ENCODE data around the gene IFT25.
A peak's percentile ranks its signal among the peaks of the same experiment; 100 is the strongest.

The IFT25 gene

DNA sequence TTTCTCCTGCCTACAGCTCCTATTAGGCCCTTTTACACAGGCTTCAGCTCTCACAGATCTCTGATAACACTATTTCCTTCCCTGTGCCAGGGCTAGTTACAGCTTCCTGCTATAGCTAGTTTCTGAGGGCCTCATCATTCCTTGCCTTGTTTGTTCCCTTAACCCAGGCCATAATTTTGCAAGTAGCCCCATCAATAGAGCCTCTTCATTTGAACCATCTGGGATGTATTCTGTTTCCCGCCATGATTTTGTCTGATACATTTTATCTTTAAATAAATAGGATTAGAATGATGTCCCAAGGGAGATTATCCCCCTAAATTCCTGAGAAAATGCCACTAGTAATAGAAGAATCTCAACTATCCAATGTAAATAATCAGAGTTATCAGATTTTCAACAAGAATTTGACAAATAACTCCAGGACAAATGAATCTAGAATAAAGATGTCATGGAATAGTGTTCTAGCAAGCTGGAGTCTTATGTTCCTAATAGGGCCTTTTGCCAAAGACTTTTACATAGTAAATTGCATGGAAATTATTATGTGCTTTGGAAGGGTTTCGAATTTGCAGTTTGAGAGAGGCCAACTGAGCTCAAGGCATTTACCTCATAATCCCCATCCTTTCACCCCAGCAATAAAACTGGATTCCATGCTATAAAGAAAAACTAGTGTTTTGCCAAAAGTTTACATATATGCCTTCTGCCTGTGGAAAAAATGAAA is 16.1 kb downstream of the IFT25 start:
- no peak for DNase-seq (ENCODE audit: low read depth)

DNA sequence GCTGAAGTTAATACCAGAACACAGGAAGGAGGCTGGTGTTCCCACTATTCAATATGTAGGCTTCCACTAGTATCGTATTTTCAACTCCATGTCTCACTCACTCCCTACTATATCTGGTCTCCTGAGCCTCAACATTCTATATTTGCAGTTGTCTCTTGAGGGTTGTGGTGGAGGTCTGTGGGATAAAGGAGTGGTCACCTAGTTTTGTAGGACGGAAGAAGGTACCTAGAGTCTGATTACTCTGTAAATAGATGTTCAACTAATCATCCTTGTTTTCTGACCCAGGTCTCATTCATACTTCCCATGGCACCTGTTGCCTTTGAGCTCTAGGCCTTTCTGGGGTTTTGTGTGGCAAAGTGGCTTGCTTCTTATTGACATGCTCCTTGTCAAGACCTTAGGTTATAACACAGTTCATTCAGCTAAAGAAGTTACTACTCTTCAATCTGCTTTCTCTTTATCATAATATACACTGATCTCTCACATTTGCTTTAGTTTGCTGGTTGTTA is 18.1 kb downstream of the IFT25 start:
- DNase-seq (ENCODE audit: low read depth): no peak

GRCh38 chr1:53919675-53920066 is 25.8 kb downstream of the IFT25 start:
- peak; percentile 23 for DNase-seq (ENCODE audit: low read depth)

DNA sequence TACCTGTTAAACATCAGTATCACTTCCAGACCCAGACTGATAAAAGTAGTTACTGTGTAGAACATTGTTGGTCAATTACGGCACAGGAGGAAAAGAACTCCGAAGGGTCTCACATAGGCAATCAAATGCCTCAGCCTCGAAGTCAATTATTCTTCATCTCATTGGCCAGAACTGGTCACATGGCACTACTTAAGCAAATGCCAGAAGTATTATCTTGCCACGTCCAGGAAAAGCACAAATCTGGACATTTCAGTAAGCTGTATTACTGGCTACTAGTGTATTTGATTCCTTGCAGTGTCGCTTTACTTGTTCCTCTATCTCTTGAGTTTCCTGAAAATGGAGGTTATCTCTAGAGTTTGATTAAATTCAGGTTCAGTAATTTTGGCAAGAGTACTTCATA is 27.2 kb downstream of the IFT25 start:
- no peak for DNase-seq (ENCODE audit: low read depth)

GRCh38 chr1:53913352-53914033 is 32.0 kb downstream of the IFT25 start:
- no peak for DNase-seq (ENCODE audit: low read depth)

DNA sequence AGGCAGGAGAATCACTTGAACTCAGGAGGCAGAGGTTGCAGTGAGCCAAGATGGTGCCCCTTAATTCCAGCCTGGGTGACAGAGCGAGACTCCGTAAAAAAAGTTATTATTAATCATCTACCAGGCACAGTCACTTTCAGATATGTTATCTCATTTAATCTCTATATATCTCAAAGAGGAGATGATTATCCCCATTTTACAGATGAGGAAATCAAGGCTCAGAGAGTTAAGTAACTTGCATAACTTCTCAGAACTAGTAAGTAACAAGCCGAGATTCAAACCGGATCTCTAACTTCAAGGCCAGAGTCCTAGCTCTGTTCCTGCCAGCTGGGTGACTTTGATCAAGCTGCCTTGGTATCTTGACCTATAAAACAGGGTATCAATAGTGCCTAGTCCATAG is 34.1 kb downstream of the IFT25 start:
- no peak for DNase-seq (ENCODE audit: low read depth)

GRCh38 chr1:53909946-53910345 is 35.6 kb downstream of the IFT25 start:
- DNase-seq (ENCODE audit: low read depth): no peak

DNA sequence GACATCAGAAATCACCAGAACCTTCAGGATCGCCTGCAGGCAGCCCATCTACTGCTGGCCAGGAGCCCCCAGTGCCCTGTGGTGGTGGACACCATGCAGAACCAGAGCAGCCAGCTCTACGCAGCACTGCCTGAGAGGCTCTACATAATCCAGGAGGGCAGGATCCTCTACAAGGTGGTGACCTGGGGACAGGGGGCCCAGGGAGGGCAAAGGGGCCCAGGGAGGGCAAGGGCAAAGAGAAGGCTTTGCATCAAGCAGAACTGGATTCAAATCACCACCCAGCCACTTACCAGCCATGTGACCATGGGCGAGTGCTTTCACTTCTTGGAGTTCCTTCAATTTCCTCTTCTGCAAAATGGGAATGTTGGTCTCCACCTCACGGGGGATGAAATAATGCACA is 39.4 kb downstream of the IFT25 start:
- DNase-seq (ENCODE audit: low read depth): no peak

DNA sequence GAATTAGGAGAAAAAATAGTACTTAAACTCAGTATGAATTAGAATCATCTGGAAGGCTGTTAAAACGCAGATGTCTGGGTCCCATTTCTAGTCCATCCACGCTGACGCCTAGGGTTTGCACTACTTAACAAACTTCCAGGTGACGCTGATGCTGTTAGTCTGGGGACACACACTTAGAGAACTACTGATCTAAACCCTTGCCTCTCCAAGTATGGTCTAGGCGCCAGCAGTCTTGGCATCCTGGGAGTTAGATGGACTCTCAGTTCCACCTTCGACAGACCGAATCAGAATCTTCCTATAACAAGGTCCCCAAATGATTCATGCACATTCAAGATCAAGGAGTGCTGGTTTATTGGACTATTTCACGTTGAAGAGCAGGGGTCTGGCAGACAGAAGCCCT is 40.0 kb downstream of the IFT25 start:
- DNase-seq (ENCODE audit: low read depth): no peak

DNA sequence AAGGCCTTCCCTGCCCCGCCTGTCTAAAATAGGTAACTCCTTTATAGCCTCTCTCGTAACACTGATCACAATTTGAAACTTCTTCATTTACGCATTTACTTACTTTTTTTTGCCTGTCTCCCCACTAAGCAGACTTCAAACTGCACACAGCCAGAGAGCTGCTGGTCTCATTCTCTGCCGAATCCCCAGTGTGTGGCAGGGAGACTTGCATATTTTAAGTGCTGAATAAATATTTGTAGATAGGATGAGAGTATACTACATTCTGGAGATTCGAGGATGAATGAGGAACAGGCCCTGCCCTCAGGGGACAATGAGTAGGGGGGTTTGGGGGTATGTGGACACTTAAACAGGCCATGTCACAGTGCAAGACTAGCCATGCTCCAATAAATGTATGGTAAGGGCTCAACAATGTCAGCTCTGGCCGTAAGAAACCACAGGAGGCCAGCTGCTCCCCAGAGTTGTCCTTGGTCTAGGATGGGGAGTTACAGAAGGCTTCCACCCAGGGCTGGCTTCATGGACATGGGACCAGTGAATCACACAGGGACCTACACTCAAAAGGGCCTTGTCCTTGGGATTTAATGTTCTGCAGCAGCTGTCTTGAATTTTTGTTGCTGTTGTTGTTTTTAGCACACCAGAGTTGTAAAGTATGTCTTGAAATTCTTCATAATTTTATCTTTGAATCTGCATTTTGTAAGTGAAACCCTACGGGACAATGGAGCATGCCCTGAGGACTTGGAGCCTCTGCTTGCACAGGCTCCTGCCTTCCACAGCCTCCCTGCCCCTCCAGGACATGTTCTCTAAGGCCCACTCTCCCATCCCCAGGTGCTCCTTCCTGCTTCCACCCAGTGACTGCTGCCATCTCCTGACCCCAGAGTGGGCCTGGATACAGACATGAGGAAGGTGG is 43.0 kb downstream of the IFT25 start:
- DNase-seq (ENCODE audit: low read depth): no peak

DNA sequence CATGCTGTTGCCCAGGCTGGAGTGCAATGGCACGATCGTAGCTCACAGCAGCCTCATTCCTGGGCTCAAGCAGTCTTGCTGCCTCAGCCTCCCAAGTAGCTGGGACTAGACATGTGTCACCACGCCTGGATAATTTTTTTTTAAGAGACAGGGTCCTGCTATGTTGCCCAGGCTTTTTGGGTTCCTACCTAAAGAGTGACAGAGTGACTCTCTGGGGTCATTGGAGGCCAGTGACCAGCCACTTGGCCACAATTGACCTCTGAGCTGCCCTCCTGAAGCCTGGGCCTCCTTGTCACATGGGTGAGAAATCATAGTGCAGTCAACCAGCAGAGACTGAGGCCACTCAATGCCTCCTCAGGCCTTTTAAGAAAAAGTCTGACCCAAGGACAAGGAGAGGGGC is 45.8 kb downstream of the IFT25 start:
- DNase-seq (ENCODE audit: low read depth): no peak

DNA sequence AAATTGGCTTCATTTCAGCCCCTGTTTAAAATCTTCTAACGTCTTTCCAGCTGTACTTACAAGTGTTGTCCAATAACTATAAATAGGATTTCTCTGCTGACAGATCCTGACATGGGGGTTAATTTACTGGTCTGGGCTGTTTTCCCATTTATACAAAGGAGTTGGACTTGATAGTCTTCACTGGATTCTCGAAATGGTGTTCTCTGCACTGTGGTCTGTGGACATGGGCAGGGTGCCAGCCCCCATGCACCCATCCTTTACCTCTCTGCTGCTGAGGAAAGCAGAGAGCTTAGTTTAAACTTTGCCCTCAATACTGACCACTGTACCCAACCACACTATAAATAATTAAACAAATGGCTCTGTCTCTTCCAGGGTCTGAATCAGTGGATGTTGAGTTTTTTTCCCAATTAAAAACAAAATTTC is 46.3 kb downstream of the IFT25 start:
- DNase-seq (ENCODE audit: low read depth): no peak

- DNase-seq (ENCODE audit: low read depth): no peak
Observed at GRCh38 chr1:53896635-53897229, 48.8 kb downstream of the IFT25 start.

DNA sequence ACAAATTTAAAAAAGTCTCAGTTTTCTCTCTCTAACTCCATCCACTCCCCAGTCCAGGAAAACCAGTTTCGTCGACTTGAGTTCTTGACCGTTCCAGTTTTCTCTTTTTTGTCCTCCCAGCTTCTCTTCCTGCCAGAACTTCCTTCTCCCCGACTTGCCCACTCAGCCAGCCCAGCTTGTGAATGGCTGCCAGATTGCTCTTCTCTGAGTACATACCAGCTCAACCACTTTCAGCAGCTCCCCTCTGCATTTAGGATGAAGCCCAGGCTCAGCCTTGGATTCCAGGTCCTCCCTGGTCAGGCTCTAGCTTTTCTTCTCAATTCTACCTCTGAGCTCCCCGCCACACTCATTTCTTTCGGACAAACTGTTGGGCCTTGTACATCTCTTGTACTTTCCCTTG is 50.1 kb downstream of the IFT25 start:
- no peak for DNase-seq (ENCODE audit: low read depth)

DNA sequence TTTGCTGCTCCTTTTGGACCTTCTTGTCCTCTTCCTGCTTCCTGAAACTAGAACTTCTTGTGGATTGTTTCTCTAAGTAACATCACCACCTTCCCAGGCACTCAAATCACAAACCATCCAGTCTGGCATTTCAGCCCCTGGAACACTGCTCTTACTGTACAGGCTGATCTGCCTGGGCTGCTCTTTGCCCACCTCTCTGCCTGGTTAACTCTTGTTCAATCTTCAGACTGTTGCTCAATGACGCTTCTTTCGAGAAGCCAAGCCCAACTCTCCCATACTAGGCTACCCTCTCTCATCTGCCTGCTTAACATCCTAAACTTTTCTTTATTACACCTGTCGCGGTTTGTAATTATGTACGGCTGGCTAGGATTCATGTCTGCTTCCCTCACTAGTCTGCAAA is 50.9 kb downstream of the IFT25 start:
- DNase-seq (ENCODE audit: low read depth): no peak

GRCh38 chr1:53893999-53894636 is 51.4 kb downstream of the IFT25 start, which contains the start of gene DIO1:
TSS of gene DIO1 (plus strand) at chr1:53894187. CDS start at chr1:53894211, 24 bp downstream.
- DNase-seq (ENCODE audit: low read depth): peak; percentile 14

DNA sequence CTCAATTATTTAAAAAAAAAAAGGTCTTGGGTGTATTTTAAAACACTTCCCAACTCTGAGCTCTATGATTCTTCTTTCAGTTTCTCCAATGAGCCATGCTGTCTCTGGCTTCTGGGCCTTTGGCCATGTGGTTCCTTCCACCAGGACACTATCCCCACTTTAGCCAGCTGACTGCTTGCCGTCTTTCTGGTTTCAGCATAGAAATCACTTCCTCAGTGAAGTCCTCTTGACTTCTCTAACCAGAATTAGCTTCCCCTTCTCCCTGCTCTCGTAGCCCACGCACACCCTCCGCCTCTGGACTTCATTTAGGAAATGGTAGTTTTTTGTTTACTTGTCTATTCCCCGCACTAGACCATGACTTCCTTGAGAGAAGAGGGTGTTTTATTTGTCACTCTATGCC is 52.6 kb downstream of the IFT25 start:
- no peak for DNase-seq (ENCODE audit: low read depth)

DNA sequence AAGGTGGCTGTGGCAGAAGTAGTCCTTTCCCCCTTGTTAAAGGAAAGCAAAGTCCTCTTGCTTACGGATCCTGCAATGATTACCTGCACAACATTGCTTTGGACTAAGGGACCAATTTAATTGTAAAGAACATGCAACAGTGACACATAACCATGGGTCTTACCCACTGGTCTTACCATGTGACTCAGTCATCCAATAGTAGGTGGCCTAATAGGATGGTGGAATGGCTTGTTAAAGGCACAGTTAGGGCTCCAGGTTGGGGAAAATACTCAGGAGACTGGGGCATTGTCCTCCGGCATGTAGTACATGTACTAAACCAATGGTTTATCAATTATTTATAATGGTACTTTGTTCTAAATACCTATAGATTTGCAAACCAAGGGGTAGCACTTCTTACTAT is 53.8 kb downstream of the IFT25 start:
- no peak for DNase-seq (ENCODE audit: low read depth)

GRCh38 chr1:53891018-53891417 is 54.5 kb downstream of the IFT25 start:
- DNase-seq (ENCODE audit: low read depth): no peak

- DNase-seq (ENCODE audit: low read depth): peak; percentile 18
Observed at GRCh38 chr1:53890522-53890941, 55.0 kb downstream of the IFT25 start.

Measured in activated T-cell treated with anti-CD3 and anti-CD28 coated beads for 48 hours (primary cell).